K562 (cell line): ENCODE results near the gene HLA-E. TPM values are rescaled to one million over a fixed set of nuclear protein-coding genes. Genes with fewer than 3 reads are reported as not detected.

Experiments
- BACH1 ChIP-seq: fragments of 200-800 bp; sonication (Bioruptor generic); IDR thresholded peaks from 2 replicates; pipeline ENCODE4 v1.6.1; 2016; ENCODE audit warnings: missing genetic modification characterization, missing compliant biosample characterization
- BHLHE40 ChIP-seq: IDR thresholded peaks from 2 replicates; pipeline ENCODE4 v1.6.1; 2011; ENCODE audit warnings: low read length, improper control_type of control experiment
- CEBPG ChIP-seq, 3 experiments: fragments of 200-800 bp in 1 of 3; sonication (Bioruptor generic) in 1 of 3; sonication (generic) in 1 of 3; formaldehyde crosslinking in 1 of 3; IDR thresholded peaks in 2 of 3; conservative IDR thresholded peaks in 1 of 3; 2 replicates each; pipeline versions ENCODE4 v1.6.1 to v1.8.0; 2016 to 2022; ENCODE audit warnings: missing compliant biosample characterization in 2 of 3, missing genetic modification characterization in 2 of 3, mild to moderate bottlenecking in 1 of 3, missing genetic modification reagents in 1 of 3
- CTCFL ChIP-seq: IDR thresholded peaks from 2 replicates; pipeline ENCODE4 v1.6.1; 2011; ENCODE audit warnings: borderline replicate concordance, low read depth, mild to moderate bottlenecking, moderate library complexity, low read length; ENCODE audit not compliant: insufficient read depth, poor library complexity, severe bottlenecking
- EGR1 ChIP-seq: fragments of 450-650 bp; conservative IDR thresholded peaks from 2 replicates; pipeline ENCODE4 v1.6.1; 2017; ENCODE audit warnings: mild to moderate bottlenecking
- ETV5 ChIP-seq: sonication (generic); formaldehyde crosslinking; IDR thresholded peaks from 2 replicates; pipeline ENCODE4 v1.4.0; 2020; ENCODE audit warnings: low read depth, mild to moderate bottlenecking, missing genetic modification reagents
- EZH2 ChIP-seq: IDR thresholded peaks from 2 replicates; pipeline ENCODE4 v1.6.1; 2012; ENCODE audit warnings: low read depth, mild to moderate bottlenecking, inconsistent platforms, low read length, borderline replicate concordance
- FOXK2 ChIP-seq, 2 experiments: fragments of 450-650 bp; IDR thresholded peaks in 1 of 2; conservative IDR thresholded peaks in 1 of 2; 2 replicates each; pipeline ENCODE4 v1.6.1; 2016; ENCODE audit warnings: low read depth in 2 of 2, mild to moderate bottlenecking in 1 of 2
- HDAC8 ChIP-seq: fragments of 450-650 bp; IDR thresholded peaks from 2 replicates; pipeline ENCODE4 v1.6.1; 2016; ENCODE audit warnings: mild to moderate bottlenecking, missing genetic modification characterization, moderate library complexity, missing compliant biosample characterization
- IRF9 ChIP-seq: fragments of 450-650 bp; IDR thresholded peaks from 2 replicates; pipeline ENCODE4 v1.6.1; 2016; ENCODE audit warnings: missing biosample characterization, missing genetic modification characterization
- NRF1 ChIP-seq, 2 experiments: fragments of 450-650 bp; IDR thresholded peaks in 1 of 2; conservative IDR thresholded peaks in 1 of 2; 2 replicates each; pipeline ENCODE4 v1.6.1; 2014; ENCODE audit warnings: mild to moderate bottlenecking in 2 of 2
- PRPF4 ChIP-seq: fragments of 200-400 bp; formaldehyde crosslinking; IDR thresholded peaks from one replicate; pipeline ENCODE4 v1.6.1; 2017; ENCODE audit warnings: low read length, low read depth, mild to moderate bottlenecking; ENCODE audit not compliant: insufficient read depth, poor library complexity, severe bottlenecking
- RNF219 ChIP-seq: fragments of 250-450 bp; sonication (Bioruptor Pico); IDR thresholded peaks from 2 replicates; pipeline ENCODE4 v1.5.0; 2022; ENCODE audit warnings: mild to moderate bottlenecking
- SMAD4 ChIP-seq: fragments of 250-450 bp; sonication (Bioruptor Pico); conservative IDR thresholded peaks from 2 replicates; pipeline ENCODE4 v1.8.0; 2021; ENCODE audit warnings: inconsistent platforms, mild to moderate bottlenecking, moderate library complexity
- TRIM24 ChIP-seq, 2 experiments: fragments of 450-650 bp; IDR thresholded peaks; 2 replicates each; pipeline ENCODE4 v1.6.1; 2016
- XRCC3 ChIP-seq: fragments of 450-650 bp; IDR thresholded peaks from 2 replicates; pipeline ENCODE4 v1.6.1; 2017; ENCODE audit warnings: mild to moderate bottlenecking, moderate library complexity
- YBX1 ChIP-seq: fragments of 450-650 bp; IDR thresholded peaks from 2 replicates; pipeline ENCODE4 v1.7.1; 2016; ENCODE audit warnings: mild to moderate bottlenecking
- ZBTB12 ChIP-seq: fragments of 250-450 bp; sonication (Bioruptor Pico); IDR thresholded peaks from 2 replicates; pipeline ENCODE4 v1.4.0; 2020
- ZBTB2 ChIP-seq: fragments of 450-650 bp; IDR thresholded peaks from 2 replicates; pipeline ENCODE4 v1.6.1; 2016; ENCODE audit warnings: antibody characterized with exemption
- ZFPM2 ChIP-seq: fragments of 250-450 bp; sonication (Bioruptor Pico); IDR thresholded peaks from 2 replicates; pipeline ENCODE4 v1.5.1; 2022; ENCODE audit warnings: mild to moderate bottlenecking
- ZNF274 ChIP-seq: IDR thresholded peaks from 2 replicates; pipeline ENCODE4 v1.6.1; 2011; ENCODE audit warnings: low read depth, mild to moderate bottlenecking, low read length, moderate library complexity, borderline replicate concordance
- ZNF77 ChIP-seq: fragments of 250-450 bp; sonication (Bioruptor Pico); IDR thresholded peaks from 2 replicates; pipeline ENCODE4 v1.5.0; 2020
- polyA plus RNA-seq, 8 experiments: library from polyadenylated mRNA; depleted of rRNA in 4 of 8; stranded (reverse) in 5 of 8; unstranded in 3 of 8; fragments of >200 nt; fragmentation: Nextera tagmentation in 2 of 8; fragmentation: Illumina TruSeq in 1 of 8; extraction: Ambion mirVana in 2 of 8; extraction: Trizol in 1 of 8; gene quantifications; 2 replicates each; pipeline versions ENCODE4 v1.2.1 to v1.2.3, GENCODE V29; 2011 to 2014; ENCODE audit warnings: inconsistent platforms in 1 of 8, missing spikeins in 1 of 8
- total RNA-seq, 7 experiments: library from RNA; depleted of rRNA in 6 of 7; stranded (reverse); fragments of >200 nt in 6 of 7; fragmentation: Illumina TruSeq in 2 of 7; extraction: Trizol in 2 of 7; gene quantifications; 2 replicates each; pipeline versions ENCODE4 v1.2.1 to v1.2.3, GENCODE V29; 2011 to 2021; ENCODE audit warnings: low replicate concordance in 1 of 7

The HLA-E gene
- total and polyA plus RNA-seq, 9 of the 15 experiments (the other 6 are each of a cell fraction or from before 2014, with no cell fraction given): 3.2 to 39.9 (median 26.8) TPM

DNA sequence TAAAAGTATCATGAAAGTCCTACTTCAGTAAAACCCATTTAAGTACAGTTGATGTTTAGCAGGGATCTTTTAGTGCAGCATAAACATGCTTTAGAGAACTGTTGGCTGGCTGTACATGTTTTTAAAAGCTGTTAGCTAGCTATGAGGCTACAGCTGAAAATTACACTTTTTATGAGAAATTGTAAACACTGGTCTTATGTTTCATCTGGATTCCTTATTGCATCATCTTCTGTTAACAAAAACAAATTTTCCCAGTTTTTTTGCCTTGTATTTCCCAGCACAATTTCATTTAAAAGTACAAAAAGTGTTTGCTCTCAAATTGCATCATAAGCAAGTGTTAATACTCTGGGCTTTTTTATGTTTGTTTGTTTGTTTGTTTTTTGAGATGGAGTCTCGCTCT is 18.3 kb upstream of the HLA-E start (continued):
- TF ChIP-seq NRF1 (conservative IDR thresholded peaks at IDR 0.05 in 1 of 2, IDR thresholded peaks at IDR 0.05 in 1 of 2) (no peak), BHLHE40 (no peak), XRCC3 (no peak), FOXK2 (conservative IDR thresholded peaks at IDR 0.05 in 1 of 2, IDR thresholded peaks at IDR 0.05 in 1 of 2; ENCODE audit: low read depth in 2 of 2) (no peak), CTCFL (no peak), ZFPM2 (CRISPR knock-in tag) (no peak), ZNF77 (CRISPR knock-in tag) (no peak), RNF219 (no peak), ZNF274 (no peak), EGR1 (no peak), ZBTB12 (CRISPR knock-in tag) (no peak), PRPF4 (no peak), BACH1 (tag) (no peak), SMAD4 (CRISPR knock-in tag) (peak; percentile 50; the same call in 1 of the 2 replicates), YBX1 (no peak), HDAC8 (tag) (no peak), IRF9 (peak; percentile 65; the same call in 1 of the 2 replicates), ZBTB2 (no peak), ETV5 (CRISPR knock-in tag) (no peak), EZH2 (no peak), CEBPG (CRISPR knock-in tag; IDR thresholded peaks at IDR 0.05) (peak; percentile 41), CEBPG (tag; conservative IDR thresholded peaks at IDR 0.05 in 1 of 2, IDR thresholded peaks at IDR 0.05 in 1 of 2) (peak; percentile 95 to 96), TRIM24 (IDR thresholded peaks at IDR 0.05) (peak; percentile 57 to 76; a peak in 2 of 4 replicates)
